Smooth muscle cell (in vitro differentiated cells): ENCODE data around the gene EFCAB7. TPM values are rescaled to one million over a fixed set of nuclear protein-coding genes. Genes with fewer than 3 reads are reported as not detected.

ENCODE experiments used
- DNase-seq: peaks from one replicate; lab custom pipeline; 2025; ENCODE audit not compliant: unreplicated experiment; lab: John Stamatoyannopoulos, UW
- H2AFZ ChIP-seq: fragments of 200-600 bp; sonication (generic); 2 replicates; pipeline ENCODE4 v1.6.0; 2016; ENCODE audit warnings: antibody characterized with exemption, low read depth, mild to moderate bottlenecking
- H3F3A ChIP-seq: fragments of 200-600 bp; sonication (generic); 2 replicates; pipeline ENCODE4 v1.6.0; 2017; ENCODE audit warnings: antibody characterized with exemption, low read depth
- H3K27ac ChIP-seq: fragments of 200-600 bp; sonication (generic); 2 replicates; pipeline ENCODE4 v1.5.1; 2016; ENCODE audit warnings: low read depth, mild to moderate bottlenecking
- H3K27me3 ChIP-seq: fragments of 200-600 bp; sonication (generic); 2 replicates; pipeline ENCODE4 v1.6.1; 2016; ENCODE audit warnings: low read depth, mild to moderate bottlenecking
- H3K36me3 ChIP-seq: fragments of 200-600 bp; sonication (generic); 2 replicates; pipeline ENCODE4 v1.5.1; 2016; ENCODE audit warnings: low read depth
- H3K4me1 ChIP-seq: fragments of 200-600 bp; sonication (generic); 2 replicates; pipeline ENCODE4 v1.5.1; 2016; ENCODE audit warnings: low read depth
- H3K4me2 ChIP-seq: fragments of 200-600 bp; sonication (generic); 2 replicates; pipeline ENCODE4 v1.6.0; 2016; ENCODE audit warnings: mild to moderate bottlenecking
- H3K4me3 ChIP-seq: fragments of 200-600 bp; sonication (generic); 2 replicates; pipeline ENCODE4 v1.5.1; 2016; ENCODE audit warnings: mild to moderate bottlenecking
- H3K79me2 ChIP-seq: fragments of 200-600 bp; sonication (generic); 2 replicates; pipeline ENCODE4 v1.6.0; 2016; ENCODE audit warnings: low read depth, mild to moderate bottlenecking
- H3K9ac ChIP-seq: fragments of 200-600 bp; sonication (generic); 2 replicates; pipeline ENCODE4 v1.6.0; 2016; ENCODE audit warnings: low read depth
- H3K9me3 ChIP-seq: fragments of 200-600 bp; sonication (generic); replicated peaks from 2 replicates; pipeline ENCODE4 v1.5.1; 2016; ENCODE audit warnings: low read depth
- H4K20me1 ChIP-seq: fragments of 200-600 bp; sonication (generic); 2 replicates; pipeline ENCODE4 v1.6.0; 2016; ENCODE audit warnings: low read depth
- CTCF ChIP-seq: fragments of 200-600 bp; sonication (generic); IDR thresholded peaks from 2 replicates; pipeline ENCODE4 v1.5.1; 2017; ENCODE audit warnings: borderline replicate concordance, mild to moderate bottlenecking, antibody characterized with exemption; ENCODE audit not compliant: insufficient read depth, poor library complexity, severe bottlenecking
- WGBS: methylation state at CpG from one replicate; pipeline ENCODE4 v1.1.7; 2016; ENCODE audit warnings: low lambda C conversion rate; 5-methylcytosine and 5-hydroxymethylcytosine counted together
- polyA plus RNA-seq: library from polyadenylated mRNA; unstranded; fragments of >200 nt; fragmentation: Nextera tagmentation; extraction: Ambion mirVana; gene quantifications from 2 replicates; pipeline ENCODE4 v1.2.1, GENCODE V29; 2016
- total RNA-seq: library from RNA; depleted of rRNA; stranded (reverse); fragments of >200 nt; gene quantifications from 2 replicates; pipeline ENCODE4 v1.2.3, GENCODE V29; 2014

EFCAB7 gene
- total and polyA plus RNA-seq, 2 experiments from 2014 or later, result 3.5 to 5.4 TPM

- 98% methylated on average over 1 of the region's 1 CpG for WGBS
- Histone ChIP-seq H3K27me3 (no peaks in the 10 kb centered on the region), H3K79me2 (no peaks in the 10 kb centered on the region)
Measured at GRCh38 chr1:63533931-63534330, 10.6 kb downstream of the EFCAB7 start.

DNA sequence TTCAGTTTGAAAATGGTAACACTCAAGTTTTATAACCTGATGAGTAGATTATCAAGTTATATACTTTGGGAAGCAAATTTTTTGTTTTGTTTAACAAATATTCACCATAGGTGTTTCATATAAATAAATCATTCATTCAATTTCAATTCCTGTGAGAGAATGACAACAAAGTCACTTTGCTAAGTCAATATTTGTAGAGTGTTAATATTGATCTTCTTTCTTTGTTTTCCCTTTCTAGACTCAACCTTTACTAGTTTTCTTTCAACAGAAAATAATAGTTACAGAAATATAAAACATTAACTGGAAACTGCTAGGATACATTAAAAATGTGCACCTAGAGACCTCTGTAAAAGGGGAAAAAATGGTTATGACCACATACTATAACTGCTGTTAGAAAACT, 11.1 kb downstream of the EFCAB7 start:
- no peak overlapping the region for H3K27ac ChIP-seq
- no peaks in the 10 kb centered on the region for H3F3A ChIP-seq
- H3K4me1 ChIP-seq, result no peaks in the 10 kb centered on the region
- H3K9ac ChIP-seq, result no peak overlapping the region
- no peaks in the 10 kb centered on the region for H3K27me3 ChIP-seq
- TF ChIP-seq CTCF, result no peak
- peaks cover 9% of the 10 kb centered on the region for H3K36me3 ChIP-seq
- H3K9me3 ChIP-seq, result no peaks in the 10 kb centered on the region
- H3K79me2 ChIP-seq, result no peaks in the 10 kb centered on the region
- DNase-seq, result no peak
- no peak overlapping the region for H2AFZ ChIP-seq
- no peak overlapping the region for H3K4me3 ChIP-seq
- H4K20me1 ChIP-seq, result no peaks in the 10 kb centered on the region
- no peak overlapping the region for H3K4me2 ChIP-seq

More at GRCh38 chr1:63533931-63534330, 10.6 kb downstream of the EFCAB7 start:
- no peaks in the 10 kb centered on the region for H3K9me3 ChIP-seq
- H3K4me3 ChIP-seq, result no peak overlapping the region
- H2AFZ ChIP-seq, result no peak overlapping the region
- no peaks in the 10 kb centered on the region for H3K4me1 ChIP-seq
- no peaks in the 10 kb centered on the region for H4K20me1 ChIP-seq
- H3K9ac ChIP-seq, result no peak overlapping the region
- TF ChIP-seq CTCF, result no peak
- no peak overlapping the region for H3K4me2 ChIP-seq
- no peak overlapping the region for H3K27ac ChIP-seq
- H3K36me3 ChIP-seq, result peaks cover 9% of the 10 kb centered on the region
- no peak for DNase-seq
- no peaks in the 10 kb centered on the region for H3F3A ChIP-seq

DNA sequence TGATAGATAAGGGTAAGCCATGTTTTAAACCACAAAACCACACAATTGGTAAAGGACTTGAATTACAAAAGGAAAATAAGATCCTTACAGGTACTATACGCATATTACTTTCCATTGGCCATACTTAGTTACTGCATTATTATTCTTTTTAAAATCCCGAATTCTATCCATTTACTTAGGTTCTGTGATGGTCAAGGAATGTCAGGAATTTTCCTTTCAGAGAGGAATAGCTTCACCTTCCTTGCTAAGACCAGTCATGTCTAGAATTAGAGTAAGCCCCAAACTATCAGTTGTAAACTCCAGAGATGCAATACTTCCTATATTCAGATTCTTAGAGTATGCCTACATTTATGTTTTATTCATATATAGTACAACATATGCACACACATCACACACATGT, 13.7 kb downstream of the EFCAB7 start:
- no peak for TF ChIP-seq CTCF

GRCh38 chr1:63537940-63538339, 14.6 kb downstream of the EFCAB7 start:
- peak; percentile 35 for TF ChIP-seq CTCF
- Histone ChIP-seq H3K4me2 (no peak overlapping the region), H3F3A (no peaks in the 10 kb centered on the region), H3K27ac (no peak overlapping the region), H3K79me2 (no peaks in the 10 kb centered on the region), H3K27me3 (no peaks in the 10 kb centered on the region), H3K4me1 (no peaks in the 10 kb centered on the region), H3K36me3 (peaks cover 3% of the 10 kb centered on the region), H3K9ac (no peak overlapping the region), H4K20me1 (no peaks in the 10 kb centered on the region), H3K9me3 (no peaks in the 10 kb centered on the region), H2AFZ (no peak overlapping the region), H3K4me3 (no peak overlapping the region)
- DNase-seq, result no peak
- 84% methylated on average over 1 of the region's 1 CpG for WGBS

More for the DNA sequence above, 13.7 kb downstream of the EFCAB7 start:
- Histone ChIP-seq H3K4me3 (no peak overlapping the region), H3K9me3 (no peaks in the 10 kb centered on the region), H3K4me1 (no peaks in the 10 kb centered on the region), H3K79me2 (no peaks in the 10 kb centered on the region), H3K27ac (no peak overlapping the region), H3K36me3 (peaks cover 9% of the 10 kb centered on the region), H3K4me2 (no peak overlapping the region), H3K27me3 (no peaks in the 10 kb centered on the region), H3F3A (no peaks in the 10 kb centered on the region), H4K20me1 (no peaks in the 10 kb centered on the region), H3K9ac (no peak overlapping the region), H2AFZ (no peak overlapping the region)
- 57% methylated on average over 2 of the region's 2 CpGs for WGBS
- no peak for DNase-seq
